ENCODE data around the gene TNXB. TPM values are rescaled to one million over a fixed set of nuclear protein-coding genes. Genes with fewer than 3 reads are reported as not detected.
"Not testable (repeated sequence)": the region's sequence is repeated elsewhere in the genome, so short reads cannot be mapped to it uniquely, and the experiment has no call there.

Gene TNXB
- total RNA-seq, 1 donor from 2014 or later: 1.9 TPM

- H3K27me3 Mint-ChIP-seq (ENCODE audit: low read depth): peaks cover 9% of the 10 kb centered on the region
- H3K27ac Mint-ChIP-seq (ENCODE audit: unreplicated experiment): peak overlapping the region; percentile 36
- peak; percentile 88 for DNase-seq (ENCODE audit: low spot score)
- TF ChIP-seq CTCF (IDR thresholded peaks at IDR 0.05): peak; percentile 52
- H3K36me3 Mint-ChIP-seq (ENCODE audit: low read depth): no peaks in the 10 kb centered on the region
- H3K4me3 Mint-ChIP-seq (ENCODE audit: unreplicated experiment): no peak overlapping the region
- peaks cover 17% of the 10 kb centered on the region for H3K4me1 Mint-ChIP-seq (ENCODE audit: low read depth)
- no peaks in the 10 kb centered on the region for H3K9me3 Mint-ChIP-seq (ENCODE audit: low read depth)
Observed at GRCh38 chr6:32046450-32047083, 62.6 kb downstream of the TNXB start.

DNA sequence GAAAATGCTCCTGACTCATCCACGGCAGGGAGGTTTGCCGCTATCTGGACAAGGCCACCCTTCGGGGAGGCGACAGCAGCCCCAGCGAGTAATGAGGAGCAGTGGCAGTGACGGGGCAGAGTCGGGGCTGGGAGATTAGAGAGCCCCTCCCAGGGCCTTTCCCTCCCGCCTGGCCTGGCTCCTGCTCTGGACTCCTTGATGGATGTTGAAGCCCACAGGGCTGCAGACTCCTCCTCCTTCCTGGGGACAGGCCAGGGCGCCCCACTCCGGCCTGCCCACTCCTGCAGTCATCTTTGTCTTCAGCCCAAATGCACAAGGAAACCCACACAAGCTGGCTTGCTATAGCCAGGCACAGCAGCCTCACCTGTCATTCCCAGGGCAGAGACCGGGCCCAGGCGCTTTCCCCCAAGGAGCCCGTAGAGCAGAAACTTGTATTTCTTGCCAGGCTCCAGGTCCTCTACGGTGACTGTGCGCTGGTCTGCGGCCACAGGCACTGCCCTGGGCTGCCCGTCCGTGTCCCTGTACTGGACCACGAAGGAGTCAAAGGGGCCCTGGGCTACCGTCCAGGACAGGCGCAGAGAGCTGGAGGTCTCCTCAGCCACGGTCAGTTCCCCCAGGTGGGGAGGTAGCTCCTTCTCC lies 63.2 kb downstream of the TNXB start:
- Mint-ChIP-seq H3K27ac (ENCODE audit: unreplicated experiment) (no peak overlapping the region), H3K4me3 (ENCODE audit: unreplicated experiment) (no peak overlapping the region), H3K36me3 (ENCODE audit: low read depth) (no peaks in the 10 kb centered on the region), H3K27me3 (ENCODE audit: low read depth) (peaks cover 5% of the 10 kb centered on the region), H3K4me1 (ENCODE audit: low read depth) (peaks cover 17% of the 10 kb centered on the region), H3K9me3 (ENCODE audit: low read depth) (no peaks in the 10 kb centered on the region)
- DNase-seq (ENCODE audit: low spot score): peak; percentile 87
- TF ChIP-seq CTCF (IDR thresholded peaks at IDR 0.05): no peak

GRCh38 chr6:32044916-32045315 lies 64.2 kb downstream of the TNXB start:
- H3K27me3 Mint-ChIP-seq (ENCODE audit: low read depth); H3K36me3 Mint-ChIP-seq (ENCODE audit: low read depth); DNase-seq (ENCODE audit: low spot score); H3K27ac Mint-ChIP-seq (ENCODE audit: unreplicated experiment); H3K9me3 Mint-ChIP-seq (ENCODE audit: low read depth); H3K4me3 Mint-ChIP-seq (ENCODE audit: unreplicated experiment): not testable (repeated sequence)
- H3K4me1 Mint-ChIP-seq (ENCODE audit: low read depth): peaks cover 17% of the 10 kb centered on the region

DNA sequence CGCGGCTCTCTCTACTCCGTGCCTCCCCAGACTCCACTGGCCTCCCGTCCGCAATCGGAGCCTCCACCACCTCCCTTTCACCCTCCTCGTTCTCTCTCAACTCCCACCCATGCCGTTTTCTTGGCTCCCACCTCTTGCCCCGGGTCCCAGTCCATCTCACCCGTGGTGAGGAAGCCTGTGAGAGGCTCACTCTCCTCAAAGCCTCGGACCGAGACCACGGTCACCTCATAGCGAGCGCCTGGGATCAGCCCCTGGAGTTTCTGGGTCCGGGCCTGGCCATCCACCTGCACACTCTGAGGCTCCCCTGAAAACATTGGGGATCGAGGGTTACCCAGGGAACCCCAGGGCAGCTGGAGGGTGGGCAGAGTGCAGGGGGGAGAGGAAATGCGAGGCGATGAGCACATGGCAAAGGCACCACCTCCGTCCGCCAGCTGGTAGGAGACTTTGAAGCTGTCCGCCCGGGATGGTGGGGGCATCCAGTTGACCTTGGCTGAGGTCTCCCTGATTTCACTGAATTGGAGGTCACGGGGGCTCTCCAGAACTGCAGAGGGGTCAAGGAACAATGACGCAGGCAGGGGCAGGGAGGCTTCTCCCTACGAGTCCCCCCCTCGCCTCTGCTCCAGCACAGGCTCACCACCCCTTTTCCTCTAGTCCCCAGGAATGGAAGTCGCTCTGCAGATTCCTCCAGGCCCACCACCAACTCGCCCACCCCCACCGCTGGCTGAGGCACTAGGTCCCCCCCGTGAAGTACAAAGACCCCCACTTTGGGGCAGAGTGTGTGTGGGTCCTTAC lies 65.4 kb downstream of the TNXB start:
- H3K4me1 Mint-ChIP-seq (ENCODE audit: low read depth): peaks cover 17% of the 10 kb centered on the region

GRCh38 chr6:32042276-32042675 lies 66.9 kb downstream of the TNXB start:
- not testable (repeated sequence) for H3K27ac Mint-ChIP-seq (ENCODE audit: unreplicated experiment); H3K27me3 Mint-ChIP-seq (ENCODE audit: low read depth); H3K9me3 Mint-ChIP-seq (ENCODE audit: low read depth); H3K36me3 Mint-ChIP-seq (ENCODE audit: low read depth); H3K4me1 Mint-ChIP-seq (ENCODE audit: low read depth); H3K4me3 Mint-ChIP-seq (ENCODE audit: unreplicated experiment); DNase-seq (ENCODE audit: low spot score)

More for the DNA sequence above, 65.4 kb downstream of the TNXB start:
- not testable (repeated sequence) for H3K36me3 Mint-ChIP-seq (ENCODE audit: low read depth); H3K27me3 Mint-ChIP-seq (ENCODE audit: low read depth); DNase-seq (ENCODE audit: low spot score); H3K27ac Mint-ChIP-seq (ENCODE audit: unreplicated experiment); H3K9me3 Mint-ChIP-seq (ENCODE audit: low read depth); H3K4me3 Mint-ChIP-seq (ENCODE audit: unreplicated experiment)

DNA sequence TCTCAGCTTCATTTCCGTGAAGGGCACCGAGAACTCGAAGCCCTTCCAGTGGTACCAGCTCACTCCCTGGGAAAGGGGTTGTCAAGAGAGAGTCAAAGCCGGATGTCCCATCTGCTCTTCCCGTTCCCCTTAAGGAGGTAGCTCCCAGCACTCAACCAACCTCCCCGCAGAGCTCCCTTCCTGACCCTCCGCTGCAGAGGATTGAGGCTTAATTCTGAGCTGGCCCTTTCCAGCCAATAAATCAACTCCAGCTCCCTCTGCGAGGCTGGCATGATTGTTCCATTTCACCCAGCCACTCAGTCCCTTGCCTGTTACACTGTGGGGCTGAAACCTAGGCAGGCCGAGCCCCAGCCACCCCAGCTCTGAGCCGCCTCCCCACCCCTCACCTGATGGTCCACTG lies 67.8 kb downstream of the TNXB start:
- H3K27ac Mint-ChIP-seq (ENCODE audit: unreplicated experiment): peak overlapping the region; percentile 12
- not testable (repeated sequence) for DNase-seq (ENCODE audit: low spot score); H3K9me3 Mint-ChIP-seq (ENCODE audit: low read depth); H3K27me3 Mint-ChIP-seq (ENCODE audit: low read depth); H3K4me1 Mint-ChIP-seq (ENCODE audit: low read depth); H3K36me3 Mint-ChIP-seq (ENCODE audit: low read depth); H3K4me3 Mint-ChIP-seq (ENCODE audit: unreplicated experiment)

DNA sequence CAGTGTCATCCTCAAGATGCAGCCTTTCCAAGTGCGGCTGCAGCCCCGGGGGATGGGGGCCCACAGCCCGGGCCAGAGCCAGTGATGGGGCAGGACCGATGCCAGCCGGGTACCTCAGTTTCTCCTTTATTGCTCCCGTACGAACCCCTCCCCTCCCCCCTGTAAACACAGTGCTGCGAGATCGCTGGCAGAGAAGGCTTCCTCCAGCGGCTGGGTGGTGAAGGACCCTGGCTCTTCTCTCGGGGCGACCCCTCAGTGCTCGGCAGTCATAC lies 68.2 kb downstream of the TNXB start:
- not testable (repeated sequence) for DNase-seq (ENCODE audit: low spot score); H3K9me3 Mint-ChIP-seq (ENCODE audit: low read depth); H3K27me3 Mint-ChIP-seq (ENCODE audit: low read depth); H3K36me3 Mint-ChIP-seq (ENCODE audit: low read depth); H3K27ac Mint-ChIP-seq (ENCODE audit: unreplicated experiment); H3K4me3 Mint-ChIP-seq (ENCODE audit: unreplicated experiment); H3K4me1 Mint-ChIP-seq (ENCODE audit: low read depth)

DNA sequence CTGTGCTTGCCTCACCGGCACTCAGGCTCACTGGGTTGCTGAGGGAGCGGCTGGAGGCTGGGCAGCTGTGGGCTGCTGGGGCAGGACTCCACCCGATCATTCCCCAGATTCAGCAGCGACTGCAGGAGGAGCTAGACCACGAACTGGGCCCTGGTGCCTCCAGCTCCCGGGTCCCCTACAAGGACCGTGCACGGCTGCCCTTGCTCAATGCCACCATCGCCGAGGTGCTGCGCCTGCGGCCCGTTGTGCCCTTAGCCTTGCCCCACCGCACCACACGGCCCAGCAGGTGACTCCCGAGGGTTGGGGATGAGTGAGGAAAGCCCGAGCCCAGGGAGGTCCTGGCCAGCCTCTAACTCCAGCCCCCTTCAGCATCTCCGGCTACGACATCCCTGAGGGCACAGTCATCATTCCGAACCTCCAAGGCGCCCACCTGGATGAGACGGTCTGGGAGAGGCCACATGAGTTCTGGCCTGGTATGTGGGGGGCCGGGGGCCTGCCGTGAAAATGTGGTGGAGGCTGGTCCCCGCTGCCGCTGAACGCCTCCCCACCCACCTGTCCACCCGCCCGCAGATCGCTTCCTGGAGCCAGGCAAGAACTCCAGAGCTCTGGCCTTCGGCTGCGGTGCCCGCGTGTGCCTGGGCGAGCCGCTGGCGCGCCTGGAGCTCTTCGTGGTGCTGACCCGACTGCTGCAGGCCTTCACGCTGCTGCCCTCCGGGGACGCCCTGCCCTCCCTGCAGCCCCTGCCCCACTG lies 68.7 kb downstream of the TNXB start:
- not testable (repeated sequence) for H3K9me3 Mint-ChIP-seq (ENCODE audit: low read depth); H3K4me1 Mint-ChIP-seq (ENCODE audit: low read depth); H3K27me3 Mint-ChIP-seq (ENCODE audit: low read depth); H3K36me3 Mint-ChIP-seq (ENCODE audit: low read depth); DNase-seq (ENCODE audit: low spot score); H3K4me3 Mint-ChIP-seq (ENCODE audit: unreplicated experiment); H3K27ac Mint-ChIP-seq (ENCODE audit: unreplicated experiment)

GRCh38 chr6:32039321-32040274 lies 69.5 kb downstream of the TNXB start:
- not testable (repeated sequence) for H3K36me3 Mint-ChIP-seq (ENCODE audit: low read depth); H3K27me3 Mint-ChIP-seq (ENCODE audit: low read depth); H3K27ac Mint-ChIP-seq (ENCODE audit: unreplicated experiment); H3K4me1 Mint-ChIP-seq (ENCODE audit: low read depth); DNase-seq (ENCODE audit: low spot score); H3K9me3 Mint-ChIP-seq (ENCODE audit: low read depth); H3K4me3 Mint-ChIP-seq (ENCODE audit: unreplicated experiment)

- H3K4me3 Mint-ChIP-seq (ENCODE audit: unreplicated experiment); H3K27me3 Mint-ChIP-seq (ENCODE audit: low read depth); H3K4me1 Mint-ChIP-seq (ENCODE audit: low read depth); H3K27ac Mint-ChIP-seq (ENCODE audit: unreplicated experiment); DNase-seq (ENCODE audit: low spot score); H3K9me3 Mint-ChIP-seq (ENCODE audit: low read depth); H3K36me3 Mint-ChIP-seq (ENCODE audit: low read depth): not testable (repeated sequence)
Observed at GRCh38 chr6:32038878-32039277, 70.3 kb downstream of the TNXB start.

Measured in chondrocyte (in vitro differentiated cells).